Keratinocyte (primary cell): ENCODE results near the gene ADAM12. TPM values are rescaled to one million over a fixed set of nuclear protein-coding genes. Genes with fewer than 3 reads are reported as not detected.

ENCODE experiments used
- DNase-seq: peaks from one replicate; pipeline ENCODE4 v3.0.0-alpha.2; 2011; ENCODE audit warnings: low read depth, missing footprints, low spot score
- FAIRE-seq: peaks from 2 replicates; lab custom pipeline; 2011; peaks lifted over from hg19 to GRCh38; lab: Jason Lieb, UNC
- H2AFZ ChIP-seq: 2 replicates; pipeline ENCODE4 v1.6.0; 2012; ENCODE audit warnings: low read length, control low read depth, inconsistent platforms; ENCODE audit not compliant: control insufficient read depth
- H3K27ac ChIP-seq: 2 replicates; pipeline ENCODE4 v1.5.1; 2011; ENCODE audit warnings: low read length; ENCODE audit not compliant: control insufficient read depth, insufficient read depth
- H3K27me3 ChIP-seq: 3 replicates; pipeline ENCODE4 v1.6.0; 2011; ENCODE audit warnings: low read length; ENCODE audit not compliant: control insufficient read depth, insufficient read depth; ENCODE audit errors: extremely low read depth
- H3K36me3 ChIP-seq, 2 experiments: 2 replicates in 1 of 2; 3 replicates in 1 of 2; pipeline ENCODE4 v1.5.1; 2011; ENCODE audit warnings: low read length in 2 of 2, mild to moderate bottlenecking in 1 of 2; ENCODE audit not compliant: control insufficient read depth in 2 of 2, insufficient read depth in 2 of 2; ENCODE audit errors: extremely low read depth in 1 of 2
- H3K4me1 ChIP-seq: 3 replicates; pipeline ENCODE4 v1.5.1; 2011; ENCODE audit warnings: low read length; ENCODE audit not compliant: control insufficient read depth, insufficient read depth; ENCODE audit errors: extremely low read depth
- H3K4me2 ChIP-seq: 3 replicates; pipeline ENCODE4 v1.6.0; 2011; ENCODE audit warnings: low read depth, low read length; ENCODE audit not compliant: control insufficient read depth, insufficient read depth; ENCODE audit errors: extremely low read depth
- H3K4me3 ChIP-seq, 3 experiments: fragments of 200-600 bp in 1 of 3; sonication (generic) in 1 of 3; 2 replicates in 2 of 3; 3 replicates in 1 of 3; pipeline ENCODE4 v1.5.1; 2011 to 2016; ENCODE audit warnings: low read length in 3 of 3, mild to moderate bottlenecking in 3 of 3, control low read depth in 2 of 3, inconsistent platforms in 1 of 3, low read depth in 1 of 3, mixed read lengths in 1 of 3, mixed run types in 1 of 3, moderate library complexity in 1 of 3; ENCODE audit not compliant: control insufficient read depth in 2 of 3, insufficient read depth in 2 of 3; ENCODE audit errors: extremely low read depth in 1 of 3
- H3K79me2 ChIP-seq: 2 replicates; pipeline ENCODE4 v1.6.0; 2012; ENCODE audit warnings: low read length; ENCODE audit not compliant: control insufficient read depth, insufficient read depth
- H3K9ac ChIP-seq: 3 replicates; pipeline ENCODE4 v1.6.0; 2011; ENCODE audit warnings: low read length; ENCODE audit not compliant: control insufficient read depth, insufficient read depth; ENCODE audit errors: extremely low read depth
- H3K9me1 ChIP-seq: 3 replicates; pipeline ENCODE4 v1.6.0; 2011; ENCODE audit warnings: low read length; ENCODE audit not compliant: control insufficient read depth, insufficient read depth; ENCODE audit errors: extremely low read depth
- H3K9me3 ChIP-seq: 2 replicates; pipeline ENCODE4 v1.5.1; 2012; ENCODE audit warnings: low read depth, low read length; ENCODE audit not compliant: control insufficient read depth
- H4K20me1 ChIP-seq: 3 replicates; pipeline ENCODE4 v1.6.0; 2011; ENCODE audit warnings: low read length; ENCODE audit not compliant: control insufficient read depth, insufficient read depth; ENCODE audit errors: extremely low read depth
- CTCF ChIP-seq, 3 experiments: IDR thresholded peaks in 1 of 3; conservative IDR thresholded peaks in 1 of 3; optimal IDR thresholded peaks in 1 of 3; 2 replicates in 2 of 3; 3 replicates in 1 of 3; pipeline versions ENCODE3 to v1.5.1; 2011; ENCODE audit warnings: low read length in 3 of 3, mild to moderate bottlenecking in 3 of 3, moderate library complexity in 2 of 3, control low read depth in 1 of 3, inconsistent platforms in 1 of 3; ENCODE audit not compliant: insufficient read depth in 2 of 3; ENCODE audit errors: extremely low read depth in 1 of 3
- EZH2 ChIP-seq: IDR thresholded peaks from one replicate; pipeline ENCODE4 v1.6.1; 2012; ENCODE audit warnings: inconsistent platforms, mild to moderate bottlenecking, low read length, moderate library complexity
- dilution Hi-C: fragments of 300-500 bp; cut with MboI; formaldehyde crosslinking; loops from one replicate; pipeline ENCODE4 v1.7.0; 2020; ENCODE audit warnings: low sequenced_read_pairs; ENCODE audit not compliant: extremely low pct_ligation_motif_present
- polyA plus RNA-seq, 5 experiments: library from polyadenylated mRNA; depleted of rRNA in 3 of 5; stranded (reverse) in 3 of 5; stranded (forward) in 1 of 5; unstranded in 1 of 5; fragments of >200 nt; gene quantifications; 1 replicate in 1 of 5; 2 replicates in 3 of 5; 3 replicates in 1 of 5; pipeline versions ENCODE4 v1.2.1 to v1.2.3, GENCODE V29; 2011 to 2012; ENCODE audit warnings: missing spikeins in 2 of 5, low read depth in 1 of 5, low replicate concordance in 1 of 5

ADAM12 gene
- polyA plus RNA-seq, 1 donor (not counting 4 experiments of a cell fraction or from before 2014, with no cell fraction given) = 0.07 TPM

- Histone ChIP-seq H3K4me3 (no peak overlapping the region), H3K4me1 (peaks cover 8% of the 10 kb centered on the region), H3K79me2 (no peaks in the 10 kb centered on the region), H3K9me1 (no peaks in the 10 kb centered on the region), H3K27ac (no peak overlapping the region), H3K27me3 (no peaks in the 10 kb centered on the region), H2AFZ (no peak overlapping the region), H3K9ac (no peak overlapping the region), H4K20me1 (no peaks in the 10 kb centered on the region), H3K4me2 (no peak overlapping the region), H3K9me3 (no peaks in the 10 kb centered on the region), H3K36me3 (no peaks in the 10 kb centered on the region)
- DNase-seq = no peak
- dilution Hi-C loops = no loop called here
- TF ChIP-seq EZH2 = no peak
- TF ChIP-seq CTCF (optimal IDR thresholded peaks at IDR 0.05 in 1 of 3, IDR thresholded peaks at IDR 0.05 in 1 of 3, conservative IDR thresholded peaks at IDR 0.05 in 1 of 3; ENCODE audit: extremely low read depth in 1 of 3, insufficient read depth in 2 of 3, low read length in 3 of 3) = no peak
- FAIRE-seq = no peak
Measured at GRCh38 chr10:126201603-126202002, 186.7 kb downstream of the ADAM12 start.

GRCh38 chr10:126199221-126199998 is 188.9 kb downstream of the ADAM12 start:
- Histone ChIP-seq H3K9me3 (no peaks in the 10 kb centered on the region), H3K9me1 (no peaks in the 10 kb centered on the region), H3K36me3 (no peaks in the 10 kb centered on the region), H3K27me3 (no peaks in the 10 kb centered on the region), H4K20me1 (no peaks in the 10 kb centered on the region), H3K4me1 (peaks cover under 1% of the 10 kb centered on the region), H3K9ac (no peak overlapping the region), H3K4me3 (no peak overlapping the region), H3K4me2 (no peak overlapping the region), H2AFZ (no peak overlapping the region), H3K27ac (no peak overlapping the region), H3K79me2 (no peaks in the 10 kb centered on the region)
- no peak for TF ChIP-seq EZH2
- no peak for TF ChIP-seq CTCF (optimal IDR thresholded peaks at IDR 0.05 in 1 of 3, IDR thresholded peaks at IDR 0.05 in 1 of 3, conservative IDR thresholded peaks at IDR 0.05 in 1 of 3; ENCODE audit: extremely low read depth in 1 of 3, insufficient read depth in 2 of 3, low read length in 3 of 3)
- no peak for FAIRE-seq
- no peak for DNase-seq
- dilution Hi-C loops = no loop called here
